HepG2 (cell line): ENCODE data around the gene MMP7. TPM values are rescaled to one million over a fixed set of nuclear protein-coding genes. Genes with fewer than 3 reads are reported as not detected.

Experiments
- ATAC-seq: fragments of 200-7000 bp; cut with Tn5 transposase; 3 replicates; pipeline ENCODE4 v1.9.1; 2020; ENCODE audit warnings: mild to moderate bottlenecking, moderate library complexity
- BruUV-seq: library from RNA; stranded (reverse); fragments of 400-500 nt; replicated peaks from 2 replicates; lab custom pipeline; 2021; lab: Mats Ljungman, UMichigan
- CTCF ChIA-PET: fragments of 300-600 bp; formaldehyde crosslinking; extraction: SDS; loops from one replicate; lab custom pipeline; 2021; ENCODE audit warnings: low total read pairs, inconsistent platforms, low intra/inter-chr PET ratio; lab: Yijun Ruan, JAX
- POLR2A ChIA-PET: fragments of 350-600 bp; sonication (Branson Sonifier 250); formaldehyde crosslinking; loops from one replicate; lab custom pipeline; 2020; ENCODE audit warnings: antibody characterized with exemption, inconsistent platforms; lab: Yijun Ruan, JAX
- DNase-seq: peaks from one replicate; pipeline ENCODE4 v3.0.0-alpha.2; 2015; ENCODE audit warnings: low spot score
- FAIRE-seq: peaks from 3 replicates; lab custom pipeline; 2011; peaks lifted over from hg19 to GRCh38; lab: Jason Lieb, UNC
- H2AFZ ChIP-seq: one replicate; pipeline ENCODE4 v1.6.1; 2011; ENCODE audit warnings: low read length, inconsistent platforms
- H3K27ac ChIP-seq: fragments of 300-600 bp; 3 replicates; pipeline ENCODE4 v1.8.0; 2011; ENCODE audit warnings: mixed run types, mild to moderate bottlenecking, mixed read lengths, low read length, inconsistent platforms; ENCODE audit not compliant: insufficient read depth; ENCODE audit errors: extremely low read length
- H3K27me3 ChIP-seq, 2 experiments: fragments of 200-600 bp in 1 of 2; 2 replicates in 1 of 2; 3 replicates in 1 of 2; pipeline versions ENCODE4 v1.6.0 to v1.8.0; 2011; ENCODE audit warnings: low read length in 2 of 2, mild to moderate bottlenecking in 2 of 2, moderate library complexity in 2 of 2, inconsistent platforms in 1 of 2; ENCODE audit not compliant: insufficient read depth in 2 of 2, control insufficient read depth in 1 of 2
- H3K36me3 ChIP-seq, 2 experiments: fragments of 200-600 bp in 1 of 2; replicated peaks in 1 of 2; 2 replicates in 1 of 2; 3 replicates in 1 of 2; pipeline versions ENCODE4 v1.5.1 to v1.8.0; 2011; ENCODE audit warnings: low read length in 2 of 2, inconsistent platforms in 1 of 2; ENCODE audit not compliant: insufficient read depth in 2 of 2, control insufficient read depth in 1 of 2
- H3K4me1 ChIP-seq: 2 replicates; pipeline ENCODE4 v1.5.1; 2012; ENCODE audit warnings: low read length, inconsistent platforms; ENCODE audit not compliant: insufficient read depth
- H3K4me2 ChIP-seq: 2 replicates; pipeline ENCODE4 v1.6.0; 2011; ENCODE audit warnings: low read depth, low read length, inconsistent platforms
- H3K4me3 ChIP-seq, 3 experiments: fragments of 200-600 bp in 1 of 3; sonication (generic), shearing (Covaris generic) in 1 of 3; replicated peaks in 1 of 3; 2 replicates each; pipeline ENCODE4 v1.5.1; 2011 to 2016; ENCODE audit warnings: low read length in 3 of 3, inconsistent platforms in 2 of 3, low read depth in 2 of 3, mild to moderate bottlenecking in 2 of 3, control low read depth in 1 of 3, mixed read lengths in 1 of 3; ENCODE audit not compliant: insufficient read depth in 1 of 3
- H3K79me2 ChIP-seq: one replicate; pipeline ENCODE4 v1.6.1; 2011; ENCODE audit warnings: low read length, inconsistent platforms; ENCODE audit not compliant: insufficient read depth
- H3K9ac ChIP-seq: 2 replicates; pipeline ENCODE4 v1.6.0; 2011; ENCODE audit warnings: mild to moderate bottlenecking, low read depth, low read length, inconsistent platforms; ENCODE audit not compliant: insufficient read depth
- H3K9me3 ChIP-seq: 2 replicates; pipeline ENCODE4 v1.5.1; 2012; ENCODE audit warnings: mild to moderate bottlenecking, low read length
- H4K20me1 ChIP-seq: 2 replicates; pipeline ENCODE4 v1.6.0; 2011; ENCODE audit warnings: inconsistent platforms, mild to moderate bottlenecking, low read length, moderate library complexity; ENCODE audit not compliant: insufficient read depth
- CEBPB ChIP-seq: IDR thresholded peaks from 2 replicates; pipeline ENCODE4 v1.6.1; 2011; ENCODE audit warnings: low read depth, low read length, improper control_type of control experiment, borderline replicate concordance
- WGBS: methylation state at CpG from one replicate; pipeline ENCODE4 v1.1.6; 2017; ENCODE audit warnings: low lambda C conversion rate; 5-methylcytosine and 5-hydroxymethylcytosine counted together
- in situ Hi-C: cut with HindIII; loops from 2 replicates; pipeline ENCODE4 v1.10.0; 2017; ENCODE audit warnings: low pct_unique_long_range_greater_than_20kb; ENCODE audit not compliant: extremely low pct_ligation_motif_present
- intact Hi-C: fragments of 100-400 bp; cut with micrococcal nuclease; formaldehyde crosslinking; loops from one replicate; pipeline ENCODE4 v1.10.0; 2022; ENCODE audit not compliant: unreplicated experiment
- polyA plus RNA-seq, 8 experiments: library from polyadenylated mRNA; depleted of rRNA in 3 of 8; stranded (reverse) in 7 of 8; unstranded in 1 of 8; fragments of >200 nt; fragmentation: Illumina TruSeq in 4 of 8; extraction: Trizol in 4 of 8; gene quantifications; 2 replicates each; pipeline versions ENCODE4 v1.2.1 to v1.2.3, GENCODE V29; 2011 to 2016; ENCODE audit warnings: low read depth in 4 of 8, missing spikeins in 1 of 8, mixed read lengths in 1 of 8; ENCODE audit not compliant: insufficient read depth in 1 of 8
- total RNA-seq, 5 experiments: library from RNA; depleted of rRNA; stranded (reverse); fragments of >200 nt; fragmentation: Illumina TruSeq; extraction: Trizol; gene quantifications; 2 replicates each; pipeline ENCODE4 v1.2.3, GENCODE V29; 2016; ENCODE audit warnings: low read depth in 1 of 5
- TF ChIP-seq, protein P1 (sequence below): sonication (generic); formaldehyde crosslinking; IDR thresholded peaks from 2 replicates; pipeline ENCODE4 v1.4.0; 2020; ENCODE audit warnings: mild to moderate bottlenecking, low read depth, missing genetic modification reagents
- TF ChIP-seq, protein P2 (sequence below): sonication (generic); formaldehyde crosslinking; IDR thresholded peaks from 2 replicates; pipeline ENCODE4 v1.4.0; 2020; ENCODE audit warnings: missing genetic modification reagents

MMP7 gene
- total and polyA plus RNA-seq, 2 of the 13 experiments (the other 11 are each of a cell fraction or from before 2014, with no cell fraction given), result 0.17 TPM; not detected in 1

DNA sequence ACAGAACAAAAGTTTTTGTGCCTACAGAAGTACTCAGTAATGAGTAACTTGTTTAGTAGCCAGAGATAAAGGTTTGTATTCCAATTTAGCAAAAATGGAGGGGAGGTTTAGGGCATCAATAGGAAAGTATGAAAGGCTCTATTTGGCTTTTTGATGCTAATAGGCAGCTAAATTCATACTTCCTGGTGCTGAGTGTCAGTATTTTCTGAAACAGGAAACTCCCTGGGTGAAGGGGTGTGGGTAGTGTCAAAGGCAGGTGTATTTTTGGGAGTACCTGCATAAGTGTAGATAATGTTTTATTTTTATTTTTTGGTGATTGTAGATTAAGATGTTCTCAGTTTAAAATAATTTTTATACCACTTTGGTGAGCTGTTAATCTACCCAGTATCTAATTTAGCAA, 29.3 kb upstream of the MMP7 start (continued):
- TF ChIP-seq, protein P1, sequence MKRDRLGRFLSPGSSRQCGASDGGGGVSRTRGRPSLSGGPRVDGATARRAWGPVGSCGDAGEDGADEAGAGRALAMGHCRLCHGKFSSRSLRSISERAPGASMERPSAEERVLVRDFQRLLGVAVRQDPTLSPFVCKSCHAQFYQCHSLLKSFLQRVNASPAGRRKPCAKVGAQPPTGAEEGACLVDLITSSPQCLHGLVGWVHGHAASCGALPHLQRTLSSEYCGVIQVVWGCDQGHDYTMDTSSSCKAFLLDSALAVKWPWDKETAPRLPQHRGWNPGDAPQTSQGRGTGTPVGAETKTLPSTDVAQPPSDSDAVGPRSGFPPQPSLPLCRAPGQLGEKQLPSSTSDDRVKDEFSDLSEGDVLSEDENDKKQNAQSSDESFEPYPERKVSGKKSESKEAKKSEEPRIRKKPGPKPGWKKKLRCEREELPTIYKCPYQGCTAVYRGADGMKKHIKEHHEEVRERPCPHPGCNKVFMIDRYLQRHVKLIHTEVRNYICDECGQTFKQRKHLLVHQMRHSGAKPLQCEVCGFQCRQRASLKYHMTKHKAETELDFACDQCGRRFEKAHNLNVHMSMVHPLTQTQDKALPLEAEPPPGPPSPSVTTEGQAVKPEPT, result no peak

DNA sequence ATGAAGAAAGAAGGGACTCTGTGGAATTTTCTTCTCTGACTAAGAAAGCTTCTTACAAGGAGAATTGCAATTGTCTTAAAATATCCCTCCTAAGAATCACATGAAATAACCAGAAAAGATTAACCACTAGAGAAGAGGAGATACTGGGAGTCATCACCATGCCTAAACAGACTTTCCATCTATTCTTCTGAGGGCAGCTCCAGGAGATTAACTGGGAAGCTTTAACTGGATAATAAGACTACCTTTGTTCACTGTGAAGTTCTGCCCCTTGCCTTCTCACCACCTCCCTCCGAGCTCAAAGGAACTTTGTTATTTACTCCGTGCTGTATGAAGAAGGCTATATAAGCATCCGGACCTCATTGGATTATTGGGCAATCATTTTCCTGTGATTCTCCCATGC, 24.5 kb upstream of the MMP7 start:
- Histone ChIP-seq H3K9ac (no peak overlapping the region), H3K4me3 (no peak overlapping the region), H3K4me1 (peaks cover 12% of the 10 kb centered on the region), H3K9me3 (no peaks in the 10 kb centered on the region), H2AFZ (no peak overlapping the region), H4K20me1 (no peaks in the 10 kb centered on the region), H3K27me3 (0 out of 5 replicates have a peak, but pooled peaks cover 0 to 4% of the 10 kb centered on the region in 2 experiments), H3K4me2 (no peak overlapping the region), H3K79me2 (no peaks in the 10 kb centered on the region), H3K27ac (no peak overlapping the region)
- in situ Hi-C loops, result no loop called here
- ATAC-seq (no peak), FAIRE-seq (no peak), DNase-seq (no peak)
- no TSS peak for BruUV-seq
- CTCF ChIA-PET, result no interaction called here
- intact Hi-C loops, result no loop called here
- POLR2A ChIA-PET, result interaction anchor here (2.2 kb wide), 1 partner anchor 48 kb away, joined by 7 read pairs; no protein-coding TSS in a partner anchor
- WGBS, result 10% methylated on average over 3 of the region's 3 CpGs
- TF ChIP-seq, protein P2, sequence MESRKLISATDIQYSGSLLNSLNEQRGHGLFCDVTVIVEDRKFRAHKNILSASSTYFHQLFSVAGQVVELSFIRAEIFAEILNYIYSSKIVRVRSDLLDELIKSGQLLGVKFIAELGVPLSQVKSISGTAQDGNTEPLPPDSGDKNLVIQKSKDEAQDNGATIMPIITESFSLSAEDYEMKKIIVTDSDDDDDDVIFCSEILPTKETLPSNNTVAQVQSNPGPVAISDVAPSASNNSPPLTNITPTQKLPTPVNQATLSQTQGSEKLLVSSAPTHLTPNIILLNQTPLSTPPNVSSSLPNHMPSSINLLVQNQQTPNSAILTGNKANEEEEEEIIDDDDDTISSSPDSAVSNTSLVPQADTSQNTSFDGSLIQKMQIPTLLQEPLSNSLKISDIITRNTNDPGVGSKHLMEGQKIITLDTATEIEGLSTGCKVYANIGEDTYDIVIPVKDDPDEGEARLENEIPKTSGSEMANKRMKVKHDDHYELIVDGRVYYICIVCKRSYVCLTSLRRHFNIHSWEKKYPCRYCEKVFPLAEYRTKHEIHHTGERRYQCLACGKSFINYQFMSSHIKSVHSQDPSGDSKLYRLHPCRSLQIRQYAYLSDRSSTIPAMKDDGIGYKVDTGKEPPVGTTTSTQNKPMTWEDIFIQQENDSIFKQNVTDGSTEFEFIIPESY (CRISPR knock-in tag), result no peak
- peak; percentile 39; the same call in 1 of the 2 replicates for TF ChIP-seq CEBPB
- TF ChIP-seq, all 625 proteins: peak for 1
- no peaks in the 10 kb centered on the region for H3K36me3 ChIP-seq
